HG03439 (cell line): Measurements from ENCODE around the gene RIPK3.
A peak's percentile ranks its signal among the peaks of the same experiment; 100 is the strongest.

Experiments
- ATAC-seq: cut with Tn5 transposase; IDR thresholded peaks from one replicate; pipeline ENCODE4 v1.9.1; 2021; ENCODE audit warnings: mild to moderate bottlenecking, moderate library complexity; ENCODE audit not compliant: unreplicated experiment

Gene RIPK3

DNA sequence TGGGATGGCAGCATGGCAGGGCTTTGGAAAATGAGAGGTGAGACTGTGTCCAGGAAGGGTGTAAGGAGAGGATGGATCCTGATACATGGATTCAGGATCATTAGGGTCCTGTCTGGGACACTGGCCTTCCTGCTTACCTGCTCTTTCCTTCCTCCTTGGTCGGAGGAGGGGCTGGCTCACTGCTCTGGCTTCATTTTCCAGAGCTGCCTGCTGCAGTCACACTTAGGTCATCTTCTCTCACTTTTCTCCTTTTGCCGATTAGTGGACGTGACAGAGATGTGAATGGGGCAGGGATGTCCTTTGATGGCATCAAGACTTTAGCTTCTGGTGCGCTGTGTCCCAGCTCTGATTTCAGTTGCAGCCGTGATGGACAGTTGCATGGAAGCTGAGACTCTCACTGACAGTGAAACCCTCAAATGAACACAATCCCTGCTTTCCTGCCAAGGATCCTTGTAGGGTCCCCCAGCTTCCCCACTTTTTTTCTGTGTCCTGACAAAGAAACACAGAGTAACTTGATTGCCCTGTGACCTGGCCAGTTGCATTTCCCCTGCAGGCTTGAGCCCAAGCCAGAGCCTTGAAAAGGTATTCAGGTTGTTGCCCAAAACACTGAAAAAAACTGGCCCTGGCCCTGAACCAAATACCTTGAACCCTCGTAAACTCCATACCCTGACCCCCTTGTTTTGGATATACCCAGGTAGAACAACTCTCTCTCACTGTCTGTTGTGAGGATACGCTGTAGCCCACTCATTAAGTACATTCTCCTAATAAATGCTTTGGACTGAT lies 31.3 kb downstream of the RIPK3 start:
- ATAC-seq, result no peak

DNA sequence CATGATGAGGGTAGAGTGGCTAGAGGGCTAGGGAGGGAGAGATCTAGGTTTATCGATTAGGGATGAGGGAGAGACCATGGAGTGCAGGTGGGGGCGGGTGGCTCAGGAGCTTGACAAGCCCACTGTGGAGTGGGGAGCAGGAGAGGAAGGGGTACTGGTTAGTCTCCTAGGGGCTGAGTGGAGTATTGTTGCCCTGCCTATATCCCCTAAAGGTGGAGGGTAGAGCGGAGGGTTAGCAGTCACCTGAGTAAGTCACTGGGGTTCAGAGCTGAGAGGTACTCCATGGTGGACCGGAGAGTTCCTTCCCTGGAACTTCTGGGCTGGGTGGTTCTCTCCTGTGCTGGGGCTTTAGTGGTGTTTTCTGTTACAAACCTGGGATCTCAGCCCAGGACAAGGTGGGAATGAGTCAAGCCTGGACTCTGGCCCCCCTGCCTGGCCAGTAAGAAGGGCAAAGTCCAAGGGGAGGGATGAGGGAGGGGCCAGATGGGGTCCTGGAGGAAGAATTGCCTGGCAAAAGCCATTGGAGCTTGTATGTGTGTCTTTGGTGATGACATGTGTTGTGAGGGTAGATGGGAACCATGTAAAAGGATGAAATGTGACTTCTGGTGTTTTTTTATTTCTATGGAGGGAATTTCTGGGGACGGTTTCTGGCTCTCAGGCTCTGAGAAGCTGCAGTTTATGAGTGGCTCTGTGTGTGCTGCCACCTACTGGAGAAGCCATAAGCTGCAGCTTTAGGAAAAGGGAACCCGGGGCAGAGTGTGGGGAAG lies 32.0 kb downstream of the RIPK3 start, which contains the start of gene CIDEB:
TSS of gene CIDEB (minus strand) at position 403 of the 767 bp plus-strand sequence. CDS start at position 284, 119 bp downstream.
- ATAC-seq, result no peak

DNA sequence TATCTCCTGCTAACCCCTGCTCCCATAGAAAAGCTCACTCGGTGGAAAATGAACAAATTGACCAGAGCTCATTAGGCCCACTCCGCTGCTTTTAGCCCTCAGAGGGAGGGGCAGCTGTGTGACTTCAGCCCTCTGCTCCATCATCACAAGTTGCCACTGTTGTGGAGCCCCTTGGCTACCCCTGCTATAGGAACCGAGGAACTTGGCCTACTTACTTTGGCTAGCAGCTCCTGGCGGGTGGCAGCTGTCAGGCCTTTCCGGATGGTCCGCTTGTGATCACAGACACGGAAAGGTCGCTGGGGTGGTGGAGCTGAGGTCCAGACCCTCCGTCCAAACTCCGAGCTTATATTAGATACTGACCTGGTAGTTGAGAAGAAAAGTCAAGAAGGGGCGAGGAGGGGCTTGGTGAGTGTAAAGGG lies 32.6 kb downstream of the RIPK3 start:
- ATAC-seq, result no peak

DNA sequence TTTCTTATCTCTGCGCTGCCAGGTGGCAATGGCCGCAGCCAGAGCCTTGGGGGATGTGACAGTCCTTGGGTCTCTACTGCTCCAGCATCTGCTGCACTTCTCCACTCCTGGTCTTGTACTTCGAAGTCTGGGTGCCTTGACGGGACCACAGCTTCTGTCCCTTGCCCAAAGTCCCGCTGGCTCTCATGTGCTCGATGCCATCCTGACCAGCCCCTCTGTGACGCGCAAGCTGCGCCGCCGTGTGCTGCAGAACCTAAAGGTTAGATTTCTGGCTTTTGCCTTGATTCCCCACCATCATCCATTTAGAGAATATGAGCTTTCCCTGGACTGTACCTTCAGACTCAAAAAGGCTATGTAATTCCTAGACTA lies 35.8 kb downstream of the RIPK3 start:
- ATAC-seq, result no peak

DNA sequence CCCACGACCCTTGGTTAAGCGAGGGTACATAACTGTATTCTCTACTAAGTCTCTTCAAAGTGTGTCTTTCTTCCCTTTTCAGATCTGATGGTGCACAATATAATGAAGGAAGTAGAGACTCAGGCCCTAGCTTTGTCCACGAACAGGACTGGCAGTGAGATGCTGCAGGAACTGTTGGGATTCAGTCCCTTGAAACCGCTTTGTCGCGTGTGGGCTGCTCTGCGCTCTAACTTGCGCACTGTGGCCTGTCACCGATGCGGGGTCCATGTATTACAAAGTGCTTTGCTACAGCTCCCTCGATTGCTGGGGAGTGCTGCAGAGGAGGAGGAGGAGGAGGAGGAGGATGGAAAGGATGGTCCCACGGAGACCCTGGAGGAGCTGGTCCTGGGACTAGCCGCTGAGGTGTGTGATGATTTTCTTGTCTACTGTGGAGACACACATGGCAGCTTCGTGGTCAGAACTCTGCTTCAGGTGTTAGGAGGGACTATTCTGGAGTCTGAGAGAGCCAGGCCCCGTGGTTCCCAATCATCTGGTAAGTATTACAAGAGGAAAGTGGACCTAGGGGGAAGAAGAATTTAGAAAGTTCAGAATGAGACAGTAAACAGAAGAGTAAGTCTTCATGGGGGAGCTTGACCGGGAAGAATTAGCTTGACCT lies 39.3 kb downstream of the RIPK3 start:
- no peak for ATAC-seq

DNA sequence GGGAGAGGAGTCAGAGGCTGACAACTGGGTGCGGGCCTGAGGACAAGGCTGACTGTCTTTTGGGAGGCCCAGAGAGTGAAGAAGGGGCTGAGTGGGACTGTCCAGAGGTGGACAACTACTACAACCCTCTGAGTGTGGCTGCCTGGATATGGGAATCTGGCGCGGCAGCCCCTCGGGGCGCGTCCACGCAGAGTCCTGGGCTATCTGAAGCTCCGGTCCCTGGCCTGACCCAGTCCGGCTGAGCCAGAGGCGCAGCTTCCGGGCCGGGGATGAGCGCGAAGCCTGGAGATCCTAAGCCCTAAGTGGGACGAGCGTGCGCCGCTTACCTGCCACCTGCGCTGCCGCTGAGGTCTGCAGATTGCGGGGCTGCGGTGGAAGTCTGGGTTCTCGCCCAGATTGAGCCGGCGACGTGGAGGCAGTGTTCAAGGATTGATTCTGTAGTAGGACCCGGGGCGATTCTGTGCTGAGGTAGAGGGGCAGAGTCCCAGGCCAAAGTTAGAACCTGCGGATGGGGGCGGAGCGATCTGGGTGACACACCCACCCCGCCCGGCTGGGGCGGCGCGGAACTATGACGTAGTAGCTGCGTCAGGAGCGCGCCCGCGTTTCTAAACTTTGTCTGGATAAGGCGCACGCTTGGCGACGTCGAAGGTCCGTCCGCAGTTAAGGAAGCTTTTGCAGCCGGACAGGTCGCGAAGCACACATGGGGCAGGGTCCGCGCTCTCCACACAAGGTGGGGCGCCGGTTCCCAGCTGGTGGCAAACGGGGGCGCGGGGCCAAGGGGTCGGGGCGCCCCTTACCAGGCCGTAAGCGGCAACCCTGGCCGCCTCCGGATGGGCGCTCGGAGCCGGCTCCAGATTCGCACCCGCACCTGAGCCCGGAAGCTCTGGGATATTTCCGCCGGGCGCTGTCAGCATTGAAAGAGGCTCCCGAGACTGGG lies 40.3 kb downstream of the RIPK3 start, which contains the start of the genes DHRS1 and NOP9:
TSS of gene DHRS1 (minus strand) at position 526 of the 937 bp plus-strand sequence. CDS start 674 bp downstream, outside the sequence.
TSS of gene NOP9 (plus strand) at position 596 of the 937 bp plus-strand sequence. CDS start at position 701, 105 bp downstream.
- ATAC-seq, result peak; percentile 84

DNA sequence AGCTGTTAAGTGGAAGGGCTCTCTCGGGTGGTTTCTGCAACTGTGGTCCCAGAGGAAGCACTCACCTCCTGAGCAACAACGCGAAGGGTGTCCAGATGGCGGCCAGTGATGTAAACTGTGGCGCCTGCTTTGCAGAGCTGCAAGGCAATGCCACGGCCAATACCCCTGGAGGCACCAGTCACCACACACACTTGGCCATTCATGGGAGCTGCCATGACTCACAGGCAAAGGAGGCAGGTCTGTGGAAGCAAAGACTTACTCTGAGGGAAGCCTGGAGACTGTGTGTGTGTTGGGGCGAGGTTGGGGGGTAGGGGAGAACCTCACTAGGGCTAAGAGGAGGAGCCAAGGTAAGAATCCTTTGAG lies 40.9 kb downstream of the RIPK3 start:
- no peak for ATAC-seq

DNA sequence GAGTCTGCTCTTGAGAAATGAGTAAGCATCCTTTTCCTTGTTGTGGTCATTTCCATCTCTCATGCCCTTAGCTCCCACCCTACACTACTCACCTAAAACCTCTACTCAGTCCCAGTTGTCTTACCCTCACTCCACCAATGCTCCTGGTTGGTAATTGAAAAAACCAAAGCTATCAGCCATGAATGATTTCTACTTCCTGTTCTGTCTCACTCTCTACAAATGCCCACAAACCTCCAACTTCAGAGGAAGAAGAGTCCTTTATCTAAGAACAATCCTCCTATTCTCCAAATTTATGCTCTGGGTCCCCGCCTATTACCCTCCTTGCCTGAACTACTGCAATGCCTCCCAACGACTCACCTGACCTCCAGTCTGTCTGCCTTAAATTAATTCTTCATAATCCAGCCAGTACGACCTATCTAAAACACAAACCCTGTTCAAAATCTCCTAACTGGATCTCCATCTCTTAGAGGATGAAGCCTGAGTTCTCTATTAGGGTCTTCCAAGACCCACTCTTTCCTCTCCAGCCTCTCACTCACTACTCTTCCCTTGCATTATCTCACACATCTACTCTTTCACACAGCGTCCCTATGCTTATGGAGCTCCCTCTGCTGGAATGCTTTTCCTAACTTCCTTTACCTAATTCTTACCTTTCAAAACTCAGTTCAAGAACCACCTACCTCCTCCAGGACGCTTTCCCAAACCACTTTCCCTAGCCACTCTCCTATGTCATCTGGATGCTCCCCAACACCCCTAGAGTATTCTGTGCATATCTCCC lies 42.4 kb downstream of the RIPK3 start:
- ATAC-seq, result no peak

DNA sequence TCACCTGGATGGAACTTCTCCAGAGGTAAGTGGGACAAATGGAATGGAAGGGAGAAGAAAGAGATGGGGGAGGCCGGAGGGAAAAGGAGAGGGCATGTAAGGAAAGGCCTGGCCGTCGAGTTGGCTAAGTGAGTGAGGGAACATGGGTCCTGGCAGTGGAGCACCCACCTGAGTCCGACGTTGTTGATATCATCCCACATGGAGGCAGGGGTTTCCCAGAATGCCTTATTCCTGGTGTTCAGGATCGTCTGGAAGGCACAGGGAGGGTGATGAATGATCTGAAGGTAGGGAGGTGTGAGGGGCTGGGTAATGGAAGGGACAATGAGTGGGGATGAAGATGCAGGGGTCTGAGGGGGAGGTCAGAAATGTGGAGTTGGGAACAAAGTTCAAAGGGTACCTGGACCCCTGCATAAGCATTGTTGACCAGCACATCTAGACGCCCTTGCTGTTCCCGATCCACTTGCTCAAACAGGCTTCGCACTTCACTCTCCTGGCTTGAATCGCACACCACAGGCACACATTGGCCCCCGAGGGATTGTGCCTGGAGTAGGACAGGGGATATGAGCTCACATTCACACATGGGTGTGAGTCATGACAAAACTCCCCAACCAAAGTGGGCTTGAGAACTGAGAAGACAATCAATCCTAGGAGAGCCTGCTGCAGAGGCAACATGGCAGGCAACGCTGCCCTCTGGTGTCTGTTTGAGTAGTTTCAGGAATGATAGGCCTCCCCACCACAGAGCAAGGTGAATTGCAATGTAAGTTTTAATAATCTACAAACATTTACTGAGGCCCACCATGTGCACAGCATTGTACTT lies 43.2 kb downstream of the RIPK3 start:
- ATAC-seq, result peak; percentile 44

DNA sequence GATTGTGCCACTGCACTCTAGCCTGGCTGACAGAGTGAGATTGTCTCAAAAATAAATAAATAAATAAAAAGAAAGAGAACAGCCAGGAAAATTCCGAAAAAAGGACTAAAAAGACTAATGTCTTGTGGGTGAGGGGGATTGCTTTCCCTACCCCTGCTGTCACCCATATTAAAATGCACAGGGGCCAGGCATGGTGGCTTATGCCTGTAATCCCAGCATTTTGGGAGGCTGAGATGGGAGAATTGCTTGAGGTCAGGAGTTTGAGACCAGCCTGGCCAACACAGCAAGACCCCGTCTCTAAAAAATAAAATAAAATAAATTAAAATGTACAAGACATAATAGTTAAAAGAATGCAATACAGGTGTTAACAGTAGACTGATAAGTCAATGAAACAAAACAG lies 46.3 kb downstream of the RIPK3 start:
- no peak for ATAC-seq

DNA sequence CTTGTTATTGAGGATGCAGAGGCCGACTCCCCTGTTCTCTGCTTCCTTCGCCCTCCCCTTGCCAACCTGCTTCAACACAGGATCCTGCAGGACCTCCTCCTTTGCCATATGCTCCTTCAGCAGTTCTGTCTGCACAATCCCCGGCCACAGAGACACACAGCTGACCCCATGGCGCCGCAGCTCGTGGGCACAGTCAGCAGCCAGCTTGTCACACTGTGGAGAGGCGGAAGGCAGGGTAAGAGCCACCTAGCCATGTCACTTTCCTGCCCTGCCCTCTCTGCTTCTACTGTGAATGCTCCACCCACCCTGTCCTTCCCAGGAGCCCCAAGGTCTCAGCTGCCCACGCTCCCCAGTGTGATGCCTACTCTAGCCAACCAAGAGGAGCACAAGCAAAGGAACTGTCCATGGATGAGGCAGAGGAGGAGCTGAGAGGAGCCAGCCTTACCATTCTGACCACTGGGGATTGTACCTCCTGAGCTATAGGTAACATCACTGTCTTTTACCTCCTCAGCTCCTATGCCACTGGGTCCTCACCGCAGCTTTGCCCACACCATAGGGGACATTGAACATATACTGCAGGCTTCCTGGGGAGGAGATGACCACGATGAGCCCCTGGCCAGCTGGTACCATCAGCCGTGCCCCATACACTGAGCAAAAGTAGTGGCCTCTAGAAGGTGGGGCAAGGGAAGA lies 47.5 kb downstream of the RIPK3 start:
- ATAC-seq, result no peak

DNA sequence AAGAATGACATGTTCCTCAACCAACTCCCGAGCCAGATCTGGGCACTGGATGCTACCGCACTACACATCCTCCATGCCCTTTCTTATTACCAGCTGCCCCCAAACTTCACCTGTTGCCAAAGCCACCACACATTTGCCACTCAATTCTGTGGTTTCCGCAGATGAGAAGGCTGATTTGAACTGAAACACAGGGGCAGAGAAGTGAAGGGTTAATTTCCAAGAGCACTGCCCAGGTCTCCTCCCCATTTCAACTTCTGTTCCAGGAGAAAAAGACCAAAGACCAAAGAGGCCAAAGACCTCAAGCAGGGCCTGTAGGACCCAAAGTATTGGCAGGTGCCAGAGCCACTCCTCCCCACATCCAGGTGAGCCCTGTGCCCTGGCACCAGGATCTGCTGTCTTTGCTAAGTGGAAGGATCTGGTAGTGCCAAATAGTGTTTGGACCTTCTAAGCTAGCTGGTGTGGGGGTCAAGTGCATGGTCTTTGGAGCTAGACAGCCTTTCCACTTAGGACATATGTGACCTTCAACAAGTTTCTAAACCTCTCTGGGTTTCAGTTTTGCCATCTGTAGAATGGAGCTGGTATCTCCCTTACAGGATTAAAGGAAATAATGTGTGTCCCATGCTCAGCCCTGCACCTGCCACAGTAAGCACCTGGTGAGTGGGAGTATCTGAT lies 48.2 kb downstream of the RIPK3 start:
- ATAC-seq, result no peak

DNA sequence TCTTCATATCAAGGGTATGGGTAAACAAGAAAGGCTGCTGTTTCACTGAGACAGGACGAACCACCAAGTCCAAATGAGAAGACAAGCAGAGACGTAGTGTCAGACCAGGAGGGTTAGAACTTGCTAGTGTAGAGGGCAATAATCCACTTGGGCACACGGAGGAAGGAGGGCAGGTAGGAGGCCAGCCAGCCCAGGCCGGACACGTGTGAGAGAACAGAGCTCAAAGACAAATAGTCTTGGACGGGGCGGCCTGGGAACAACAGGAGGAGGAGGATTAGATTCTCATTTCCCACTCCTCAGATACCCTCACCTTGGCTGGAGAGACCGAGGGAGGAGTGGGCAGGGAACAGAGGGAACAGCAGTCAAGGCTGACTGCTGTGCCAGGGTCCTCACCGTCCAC lies 49.0 kb downstream of the RIPK3 start:
- ATAC-seq, result no peak

DNA sequence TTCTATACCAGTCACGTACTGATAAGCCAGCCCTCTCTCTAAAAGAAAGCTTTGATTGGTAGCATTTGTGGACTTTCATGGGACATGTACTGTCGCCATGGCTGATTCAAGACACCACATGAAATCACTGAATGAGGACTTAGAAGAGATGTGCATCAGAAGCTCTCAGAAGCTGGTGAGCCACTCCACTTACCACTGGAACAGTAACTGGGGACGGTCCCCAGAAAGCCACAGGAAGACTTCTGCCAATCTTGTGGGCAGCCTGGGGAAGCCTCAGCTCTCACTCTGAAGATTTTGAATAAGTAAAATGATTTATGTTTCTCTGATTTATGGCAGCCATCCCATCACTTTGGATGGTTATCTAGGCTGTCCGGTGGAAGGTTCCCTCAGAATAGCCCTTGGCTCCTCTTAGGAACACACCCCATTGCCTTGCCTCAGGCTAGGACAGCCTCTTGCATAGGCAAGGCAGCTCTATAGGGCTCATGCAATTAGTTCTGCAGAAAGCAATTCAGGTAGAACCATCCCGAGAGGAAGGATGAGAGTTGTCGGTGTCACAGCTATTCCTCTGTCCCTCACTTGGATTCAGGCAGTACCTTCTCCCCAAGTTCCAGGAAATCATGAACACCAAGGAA lies 50.0 kb downstream of the RIPK3 start:
- no peak for ATAC-seq

DNA sequence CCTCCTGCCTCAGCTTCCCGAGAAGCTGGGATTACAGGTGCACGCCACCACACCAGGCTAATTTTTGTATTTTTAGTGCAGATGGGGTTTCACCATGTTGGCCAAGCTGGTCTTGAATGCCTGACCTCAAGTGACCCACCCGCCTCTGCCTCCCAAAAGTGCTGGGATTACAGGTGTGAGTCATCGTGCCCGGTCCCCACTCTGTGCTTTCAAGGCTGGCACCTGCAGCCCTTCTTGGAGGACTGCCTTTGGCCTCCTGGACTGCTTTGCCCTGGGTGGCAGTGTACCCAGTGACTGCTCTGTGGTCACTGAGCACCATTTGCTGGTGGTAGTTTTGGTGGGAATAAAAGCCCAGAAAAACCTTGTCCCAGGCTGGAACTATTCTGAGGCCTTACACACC lies 52.8 kb downstream of the RIPK3 start:
- ATAC-seq, result no peak
